RPMI7951 (cell line): Measurements from ENCODE around the gene C1QB. TPM values are rescaled to one million over a fixed set of nuclear protein-coding genes. Genes with fewer than 3 reads are reported as not detected.
"Not testable (repeated sequence)": the region's sequence is repeated elsewhere in the genome, so short reads cannot be mapped to it uniquely, and the experiment has no call there.

ENCODE experiments used
- DNase-seq: peaks from one replicate; pipeline ENCODE4 v3.0.0-alpha.2; 2012; ENCODE audit warnings: low read depth
- total RNA-seq: library from RNA; depleted of rRNA; stranded (reverse); fragments of >200 nt; shearing (Covaris generic); gene quantifications from 2 replicates; pipeline ENCODE4 v1.2.3, GENCODE V29; 2014; rRNA removed

C1QB gene
- total RNA-seq, 1 experiment from 2014 or later: not detected

DNA sequence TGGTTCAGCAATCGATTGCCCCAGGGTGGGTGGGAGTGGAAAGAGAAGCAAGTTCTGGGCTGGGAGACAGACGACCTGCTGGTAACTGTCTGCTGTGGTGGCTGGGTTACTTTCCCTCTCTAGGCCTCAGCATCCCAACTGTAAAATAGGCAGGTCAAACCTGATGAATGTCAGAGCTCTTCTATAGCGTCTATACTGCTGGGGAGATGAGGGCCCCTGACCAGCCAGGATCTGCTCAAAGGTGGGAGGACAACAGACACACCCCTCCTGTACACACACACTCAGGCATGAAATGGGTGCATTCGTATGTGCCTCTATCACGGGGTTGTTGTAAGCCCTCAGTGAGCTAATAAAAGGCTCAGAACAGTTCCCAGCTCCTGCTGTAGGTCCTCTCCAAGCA is 44.9 kb downstream of the C1QB start:
- DNase-seq: no peak

DNA sequence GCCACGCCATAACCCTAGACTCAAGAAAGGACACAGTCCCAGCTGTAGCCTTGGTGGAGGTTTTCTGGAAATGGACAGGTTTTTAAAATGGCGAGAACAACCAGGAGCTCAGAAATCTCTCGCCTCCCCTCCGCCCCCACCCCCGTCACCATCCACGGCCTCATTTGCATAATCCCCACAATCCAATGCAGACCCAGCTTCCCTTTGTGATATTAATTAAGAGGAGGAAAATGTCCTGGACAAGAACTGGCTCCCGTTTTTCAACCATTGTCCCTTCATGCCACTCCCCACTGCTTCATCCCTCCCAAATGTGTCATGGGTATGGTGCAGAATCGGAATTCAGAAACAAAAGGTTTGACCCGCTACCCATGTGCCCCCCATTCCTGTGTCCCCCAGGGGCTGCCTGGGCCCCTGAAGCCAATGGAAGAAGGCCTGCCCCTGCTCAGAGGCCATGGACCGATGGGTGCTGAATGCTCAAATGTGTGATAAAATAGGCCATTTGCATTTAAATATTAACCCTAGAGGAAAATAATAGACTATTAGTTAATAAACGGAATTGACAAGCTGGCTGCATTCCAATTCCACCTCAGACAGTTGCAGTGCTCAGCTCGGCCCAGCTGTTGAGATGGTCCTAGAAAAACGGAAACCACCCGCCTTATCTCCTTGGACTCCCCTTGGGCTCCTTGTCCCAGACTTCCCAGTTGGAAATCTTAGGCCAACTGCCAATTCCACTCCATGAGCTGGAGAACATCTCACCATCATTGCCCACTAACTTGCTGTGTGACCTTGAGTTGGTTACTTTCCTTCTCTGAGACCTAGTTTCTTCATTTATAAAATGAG is 46.9 kb downstream of the C1QB start:
- DNase-seq: no peak

DNA sequence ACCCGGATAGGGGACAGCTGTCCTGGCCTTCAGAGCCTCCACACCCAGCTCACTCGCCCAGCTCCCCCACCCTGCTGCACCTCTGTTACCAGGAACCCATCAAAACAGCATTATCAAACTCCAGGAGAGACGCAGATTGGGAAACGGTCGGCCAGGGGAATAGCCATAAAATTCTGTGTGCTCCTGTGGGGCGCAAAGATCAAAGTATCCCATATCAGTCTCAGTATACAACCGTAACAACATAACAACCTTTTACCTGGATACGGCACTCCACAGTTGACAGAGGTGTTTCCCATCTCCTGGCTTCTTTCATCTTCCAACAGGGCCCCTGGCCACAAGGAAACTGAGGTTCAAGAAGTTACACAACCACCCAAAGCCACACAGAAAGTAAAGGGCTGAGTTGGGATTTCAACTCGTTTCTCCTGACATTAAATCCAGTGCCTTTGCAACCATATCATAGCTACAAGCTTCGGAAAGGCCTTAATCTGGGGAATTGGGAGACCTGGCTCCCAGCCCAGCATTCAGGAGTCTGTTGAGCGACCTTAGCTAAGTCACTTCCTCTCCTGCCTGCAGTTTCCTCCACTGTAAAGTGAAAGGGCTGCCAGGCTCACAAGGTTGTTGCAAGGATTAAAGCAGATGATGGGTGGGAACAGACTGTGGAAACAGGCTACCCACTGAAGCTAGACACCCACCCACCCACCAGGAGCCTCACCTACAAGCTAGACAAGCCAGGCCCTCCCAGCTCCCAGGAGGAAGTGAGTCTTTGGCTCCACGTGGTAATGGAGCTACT is 49.5 kb downstream of the C1QB start:
- DNase-seq: no peak

DNA sequence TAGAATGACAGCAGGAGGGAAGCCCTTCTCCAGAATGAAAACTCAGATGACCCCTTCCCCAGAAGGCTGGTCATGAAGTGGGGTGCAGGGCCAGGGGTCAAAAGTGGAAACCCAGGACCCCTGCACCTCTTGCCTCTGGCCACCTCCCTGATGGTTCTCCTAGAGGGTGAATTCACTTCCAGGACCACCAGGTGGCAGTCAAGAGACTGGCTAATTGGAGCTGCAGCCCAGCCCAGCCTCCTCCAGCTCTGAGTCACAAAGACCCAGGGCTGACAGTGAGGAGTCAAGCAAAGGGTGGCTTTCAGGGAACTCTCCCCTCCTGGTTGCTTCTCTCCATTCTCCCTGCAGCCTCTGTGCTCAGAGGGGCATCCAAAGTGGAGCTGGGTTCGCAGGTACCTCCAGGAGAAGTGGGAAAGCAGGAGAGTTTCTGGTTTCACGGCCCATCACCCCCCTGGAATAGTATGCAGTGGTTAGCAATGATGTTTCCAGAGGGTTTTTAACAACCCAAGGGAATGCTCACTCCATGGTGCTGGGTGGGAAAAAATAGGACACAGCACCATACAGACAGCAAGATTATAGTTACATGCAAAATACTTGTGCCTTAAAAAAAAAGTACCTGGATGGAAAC is 51.5 kb downstream of the C1QB start:
- DNase-seq: peak; percentile 78

DNA sequence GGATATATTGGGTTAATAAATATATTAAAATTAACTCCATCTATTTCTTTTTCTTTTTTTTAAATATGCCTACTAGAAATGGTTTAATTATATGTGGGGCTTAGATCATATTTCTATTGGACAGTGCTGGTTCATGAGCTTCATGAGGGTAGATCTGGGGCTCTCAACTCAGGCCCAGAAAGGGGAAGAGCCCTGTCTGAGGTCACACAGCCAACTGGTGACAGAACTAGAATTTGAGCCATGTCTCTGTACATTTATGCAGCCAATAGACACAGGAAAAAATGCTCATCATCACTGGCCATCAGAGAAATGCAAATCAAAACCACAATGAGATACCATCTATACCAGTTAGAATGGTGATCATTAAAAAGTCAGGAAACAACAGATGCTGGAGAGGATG is 52.5 kb downstream of the C1QB start:
- no peak for DNase-seq

DNA sequence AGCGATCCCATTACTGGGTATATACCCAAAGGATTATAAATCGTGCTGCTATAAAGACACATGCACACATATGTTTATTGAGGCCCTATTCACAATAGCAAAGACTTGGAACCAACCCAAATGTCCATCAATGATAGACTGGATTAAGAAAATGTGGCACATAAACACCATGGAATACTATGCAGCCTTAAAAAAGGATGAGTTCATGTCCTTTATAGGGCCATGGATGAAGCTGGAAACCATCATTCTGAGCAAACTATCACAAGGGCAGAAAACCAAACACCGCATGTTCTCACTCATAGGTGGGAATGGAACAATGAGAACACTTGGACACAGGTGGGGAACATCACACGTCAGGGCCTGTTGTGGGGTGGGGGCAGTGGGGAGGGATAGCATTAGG is 53.1 kb downstream of the C1QB start:
- not testable (repeated sequence) for DNase-seq

DNA sequence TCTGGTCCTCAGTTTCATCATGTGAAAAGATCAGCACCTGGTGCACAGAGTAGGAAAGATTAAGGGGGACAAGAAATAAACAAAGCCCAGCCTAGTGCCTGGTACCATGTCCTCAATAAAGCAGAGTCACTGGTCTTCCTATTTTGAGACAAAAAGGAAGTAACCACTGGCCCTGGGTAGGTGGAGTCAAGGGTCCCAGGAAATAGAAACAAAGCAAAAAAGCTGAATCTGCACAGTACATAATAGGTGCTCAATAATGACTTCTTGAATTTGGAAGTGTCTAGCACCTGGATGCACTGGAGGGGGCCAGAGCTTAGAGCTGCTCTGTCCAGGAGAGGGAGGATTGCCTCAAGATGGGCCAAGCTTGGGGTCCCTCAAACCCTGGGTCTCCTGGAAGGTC is 55.7 kb downstream of the C1QB start:
- no peak for DNase-seq

DNA sequence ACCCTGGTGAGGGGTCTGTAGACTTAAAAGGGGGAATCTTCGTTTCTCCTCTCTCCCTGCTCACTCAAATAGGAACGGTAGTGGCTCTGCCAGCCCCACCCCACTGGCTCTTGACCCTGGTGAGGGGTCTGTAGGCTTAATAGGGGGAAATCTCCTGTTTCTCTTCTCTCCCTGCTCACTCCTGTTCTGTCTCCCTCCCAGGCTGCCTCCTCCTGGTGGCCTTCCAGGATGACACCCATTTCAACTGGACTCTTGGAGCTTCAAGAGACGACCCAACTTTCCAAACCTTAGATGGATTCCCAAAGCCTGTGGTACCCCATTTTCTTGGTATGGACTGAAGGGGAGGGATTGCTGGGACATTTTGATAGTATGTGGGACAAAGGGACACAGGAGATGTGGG is 56.2 kb downstream of the C1QB start:
- no peak for DNase-seq

DNA sequence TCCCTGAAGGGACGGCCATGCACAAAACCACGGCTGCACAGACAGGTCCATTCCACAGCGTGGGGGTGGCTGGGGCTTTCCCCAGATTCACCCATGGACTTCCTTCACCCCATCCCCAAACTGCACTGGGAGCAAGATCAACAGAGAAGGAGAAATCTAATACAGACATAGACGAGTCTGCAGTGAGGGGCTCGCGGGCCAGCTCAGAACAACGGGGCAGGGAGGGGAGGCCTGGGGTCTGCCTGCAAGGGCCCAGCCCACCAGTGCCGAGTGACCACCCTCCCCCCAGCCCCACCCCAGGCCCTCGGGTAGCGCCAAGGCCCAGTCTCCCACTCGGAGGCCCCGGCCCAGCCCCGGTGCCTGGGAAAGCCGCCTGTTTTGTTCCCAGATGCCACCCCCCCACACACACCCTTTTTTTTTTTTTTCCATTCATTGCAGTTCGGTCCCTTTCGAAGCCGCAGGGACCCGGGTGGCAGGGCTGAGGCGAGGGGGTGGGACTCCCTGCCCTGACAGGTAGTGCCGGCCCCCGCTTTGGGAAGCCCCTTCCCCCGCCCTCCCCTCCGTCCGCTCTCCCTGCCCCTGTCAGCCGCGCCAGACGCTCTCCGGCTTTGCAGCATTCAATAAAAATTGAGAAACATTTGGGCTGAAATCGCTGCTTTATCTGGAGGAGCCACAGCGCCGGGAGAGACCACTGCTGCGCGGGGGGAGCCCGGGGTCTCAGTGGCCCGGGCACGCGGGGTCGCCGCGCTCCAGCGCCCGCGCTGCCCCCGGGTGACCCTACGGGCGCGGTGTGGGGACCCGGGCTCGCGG is 57.1 kb downstream of the C1QB start:
- DNase-seq: peak; percentile 52

DNA sequence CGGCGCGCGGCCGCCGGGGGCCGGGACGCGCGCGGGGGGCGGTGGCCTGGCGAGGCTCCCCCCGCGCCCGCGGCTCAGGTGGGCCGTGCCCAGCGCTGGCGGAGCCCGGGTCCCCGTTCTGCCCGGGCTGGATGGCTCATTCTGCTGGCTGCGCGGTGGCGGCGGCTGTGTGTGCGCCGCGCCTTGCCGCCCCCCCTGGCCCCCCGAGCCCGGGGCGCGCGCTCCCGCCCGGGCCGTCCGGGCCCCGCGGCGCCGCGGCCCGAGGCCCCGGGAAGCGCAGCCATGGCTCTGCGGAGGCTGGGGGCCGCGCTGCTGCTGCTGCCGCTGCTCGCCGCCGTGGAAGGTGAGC is 57.6 kb downstream of the C1QB start, which contains the start of gene EPHB2:
EPHB2 (plus strand) TSS at position 139 of the 349 bp plus-strand sequence; CDS start at position 283, 144 bp downstream.
- DNase-seq: no peak

DNA sequence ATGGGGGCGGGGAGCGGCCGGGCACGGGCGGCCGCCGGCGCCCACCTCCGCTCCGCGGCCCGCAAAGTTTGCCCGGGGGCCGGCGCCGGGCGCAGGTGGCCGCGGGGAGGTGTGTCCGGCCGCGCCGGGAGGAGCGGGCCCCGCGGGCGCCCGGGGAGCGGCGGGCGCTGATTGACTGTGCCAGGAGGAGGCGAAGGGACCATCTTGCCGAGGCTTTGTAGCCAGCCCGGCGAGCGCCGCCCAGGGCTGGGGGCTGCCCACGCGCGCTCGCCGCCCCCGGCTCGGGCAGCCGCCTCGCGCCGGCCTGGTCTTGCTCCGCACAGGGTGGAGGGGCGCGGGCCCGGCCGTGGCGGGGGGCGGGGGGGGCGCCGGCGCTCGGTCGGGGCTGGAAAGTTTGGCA is 58.0 kb downstream of the C1QB start:
- no peak for DNase-seq

Other genes with a start within 250 kb of the C1QB start
- gene ZBTB40, start 201.4 kb upstream of the C1QB start, total RNA-seq: 11.1 and 11.4 TPM in 2 replicates
- not detected in 2 replicates for gene EPHA8, start 89.7 kb upstream of the C1QB start, total RNA-seq
- gene C1QA, start 16.6 kb upstream of the C1QB start, total RNA-seq: not detected in 2 replicates
- not detected in 2 replicates for gene C1QC, start 9.6 kb upstream of the C1QB start, total RNA-seq
- gene EPHB2, start 57.6 kb downstream of the C1QB start, total RNA-seq: 1.4 and 2.3 TPM in 2 replicates